ENCODE results near the gene ATG16L2. TPM values are rescaled to one million over a fixed set of nuclear protein-coding genes. Genes with fewer than 3 reads are reported as not detected.
"Not testable (repeated sequence)": the region's sequence is repeated elsewhere in the genome, so short reads cannot be mapped to it uniquely, and the experiment has no call there.

The ATG16L2 gene
- total RNA-seq, 1 donor, result 88.9 TPM

GRCh38 chr11:72840780-72841179, 26.6 kb downstream of the ATG16L2 start:
- DNase-seq (ENCODE audit: low read depth in 2 of 3, low spot score in 2 of 3), result no peak

GRCh38 chr11:72841397-72841796, 27.2 kb downstream of the ATG16L2 start:
- no peak for DNase-seq (ENCODE audit: low read depth in 2 of 3, low spot score in 2 of 3)

- DNase-seq (ENCODE audit: low read depth in 2 of 3, low spot score in 2 of 3), result no peak
Measured at GRCh38 chr11:72842126-72842525, 27.9 kb downstream of the ATG16L2 start.

GRCh38 chr11:72842653-72843330, 28.6 kb downstream of the ATG16L2 start:
- no peak for DNase-seq (ENCODE audit: low read depth in 2 of 3, low spot score in 2 of 3)

- no peak for DNase-seq (ENCODE audit: low read depth in 2 of 3, low spot score in 2 of 3)
Measured at GRCh38 chr11:72844356-72844755, 30.1 kb downstream of the ATG16L2 start.

GRCh38 chr11:72848846-72849466, 34.7 kb downstream of the ATG16L2 start:
- DNase-seq (ENCODE audit: low read depth in 2 of 3, low spot score in 2 of 3), result peak in 2 of 3 donors; percentile 45 to 63

- DNase-seq (ENCODE audit: low read depth in 2 of 3, low spot score in 2 of 3), result no peak
Measured at GRCh38 chr11:72850832-72851231, 36.6 kb downstream of the ATG16L2 start.

GRCh38 chr11:72851726-72852125, 37.5 kb downstream of the ATG16L2 start:
- DNase-seq (ENCODE audit: low read depth in 2 of 3, low spot score in 2 of 3), result no peak

- DNase-seq (ENCODE audit: low read depth in 2 of 3, low spot score in 2 of 3), result no peak
Measured at GRCh38 chr11:72856065-72856464, 41.9 kb downstream of the ATG16L2 start.

- DNase-seq (ENCODE audit: low read depth in 2 of 3, low spot score in 2 of 3), result no peak
Measured at GRCh38 chr11:72856551-72857345, 42.5 kb downstream of the ATG16L2 start.

GRCh38 chr11:72858267-72858666, 44.1 kb downstream of the ATG16L2 start:
- DNase-seq (ENCODE audit: low read depth in 2 of 3, low spot score in 2 of 3), result not testable (repeated sequence)

- DNase-seq (ENCODE audit: low read depth in 2 of 3, low spot score in 2 of 3), result no peak
Measured at GRCh38 chr11:72859126-72859525, 44.9 kb downstream of the ATG16L2 start.

GRCh38 chr11:72860010-72860409, 45.8 kb downstream of the ATG16L2 start:
- no peak for DNase-seq (ENCODE audit: low read depth in 2 of 3, low spot score in 2 of 3)

- no peak for DNase-seq (ENCODE audit: low read depth in 2 of 3, low spot score in 2 of 3)
Measured at GRCh38 chr11:72860592-72860991, 46.4 kb downstream of the ATG16L2 start.

- no peak for DNase-seq (ENCODE audit: low read depth in 2 of 3, low spot score in 2 of 3)
Measured at GRCh38 chr11:72863091-72863490, 48.9 kb downstream of the ATG16L2 start.

GRCh38 chr11:72863916-72864315, 49.7 kb downstream of the ATG16L2 start:
- peak in 1 of 3 donors; percentile 57 for DNase-seq (ENCODE audit: low read depth in 2 of 3, low spot score in 2 of 3)

- DNase-seq (ENCODE audit: low read depth in 2 of 3, low spot score in 2 of 3), result no peak
Measured at GRCh38 chr11:72864702-72865655, 50.8 kb downstream of the ATG16L2 start.

- DNase-seq (ENCODE audit: low read depth in 2 of 3, low spot score in 2 of 3), result no peak
Measured at GRCh38 chr11:72867970-72868369, 53.8 kb downstream of the ATG16L2 start.

GRCh38 chr11:72869831-72870230, 55.6 kb downstream of the ATG16L2 start:
- DNase-seq (ENCODE audit: low read depth in 2 of 3, low spot score in 2 of 3), result no peak

GRCh38 chr11:72871119-72871518, 56.9 kb downstream of the ATG16L2 start:
- no peak for DNase-seq (ENCODE audit: low read depth in 2 of 3, low spot score in 2 of 3)

- DNase-seq (ENCODE audit: low read depth in 2 of 3, low spot score in 2 of 3), result no peak
Measured at GRCh38 chr11:72872012-72872411, 57.8 kb downstream of the ATG16L2 start.
